ENCODE measurements around the gene WHRN.

DNA sequence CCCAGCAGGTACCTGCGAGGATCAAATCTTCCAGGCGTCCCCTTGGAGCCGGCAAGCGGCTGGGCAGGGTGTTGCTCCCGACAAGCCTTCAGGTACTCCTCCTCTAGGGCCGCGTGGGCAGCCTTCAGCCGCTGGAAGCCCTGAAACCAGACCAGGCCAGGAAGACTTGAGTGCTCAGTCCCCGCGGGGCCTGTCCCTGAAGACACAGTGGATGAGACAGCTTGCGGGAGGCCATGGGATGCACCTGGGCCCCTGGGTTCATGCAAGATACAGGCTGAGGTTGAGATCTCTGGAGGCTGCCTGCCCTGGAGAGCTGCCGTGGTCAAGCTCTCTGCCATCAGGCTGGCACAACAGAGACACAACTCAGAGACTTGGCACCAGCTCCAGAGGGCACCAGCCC is 142.9 kb downstream of the WHRN start:
- no peak for TF ChIP-seq TAF1 (IDR thresholded peaks at IDR 0.05; ENCODE audit: low read depth)
- TF ChIP-seq, protein P1, sequence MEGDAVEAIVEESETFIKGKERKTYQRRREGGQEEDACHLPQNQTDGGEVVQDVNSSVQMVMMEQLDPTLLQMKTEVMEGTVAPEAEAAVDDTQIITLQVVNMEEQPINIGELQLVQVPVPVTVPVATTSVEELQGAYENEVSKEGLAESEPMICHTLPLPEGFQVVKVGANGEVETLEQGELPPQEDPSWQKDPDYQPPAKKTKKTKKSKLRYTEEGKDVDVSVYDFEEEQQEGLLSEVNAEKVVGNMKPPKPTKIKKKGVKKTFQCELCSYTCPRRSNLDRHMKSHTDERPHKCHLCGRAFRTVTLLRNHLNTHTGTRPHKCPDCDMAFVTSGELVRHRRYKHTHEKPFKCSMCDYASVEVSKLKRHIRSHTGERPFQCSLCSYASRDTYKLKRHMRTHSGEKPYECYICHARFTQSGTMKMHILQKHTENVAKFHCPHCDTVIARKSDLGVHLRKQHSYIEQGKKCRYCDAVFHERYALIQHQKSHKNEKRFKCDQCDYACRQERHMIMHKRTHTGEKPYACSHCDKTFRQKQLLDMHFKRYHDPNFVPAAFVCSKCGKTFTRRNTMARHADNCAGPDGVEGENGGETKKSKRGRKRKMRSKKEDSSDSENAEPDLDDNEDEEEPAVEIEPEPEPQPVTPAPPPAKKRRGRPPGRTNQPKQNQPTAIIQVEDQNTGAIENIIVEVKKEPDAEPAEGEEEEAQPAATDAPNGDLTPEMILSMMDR (IDR thresholded peaks at IDR 0.05; ENCODE audit: poor library complexity, severe bottlenecking), result no peak

Measured in neural cell (in vitro differentiated cells).